Measurements from ENCODE around the gene PTGER1.
A peak's percentile ranks its signal among the peaks of the same experiment; 100 is the strongest.
"Not testable (repeated sequence)": the region's sequence is repeated elsewhere in the genome, so short reads cannot be mapped to it uniquely, and the experiment has no call there.

PTGER1 gene, protein sequence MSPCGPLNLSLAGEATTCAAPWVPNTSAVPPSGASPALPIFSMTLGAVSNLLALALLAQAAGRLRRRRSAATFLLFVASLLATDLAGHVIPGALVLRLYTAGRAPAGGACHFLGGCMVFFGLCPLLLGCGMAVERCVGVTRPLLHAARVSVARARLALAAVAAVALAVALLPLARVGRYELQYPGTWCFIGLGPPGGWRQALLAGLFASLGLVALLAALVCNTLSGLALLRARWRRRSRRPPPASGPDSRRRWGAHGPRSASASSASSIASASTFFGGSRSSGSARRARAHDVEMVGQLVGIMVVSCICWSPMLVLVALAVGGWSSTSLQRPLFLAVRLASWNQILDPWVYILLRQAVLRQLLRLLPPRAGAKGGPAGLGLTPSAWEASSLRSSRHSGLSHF

DNA sequence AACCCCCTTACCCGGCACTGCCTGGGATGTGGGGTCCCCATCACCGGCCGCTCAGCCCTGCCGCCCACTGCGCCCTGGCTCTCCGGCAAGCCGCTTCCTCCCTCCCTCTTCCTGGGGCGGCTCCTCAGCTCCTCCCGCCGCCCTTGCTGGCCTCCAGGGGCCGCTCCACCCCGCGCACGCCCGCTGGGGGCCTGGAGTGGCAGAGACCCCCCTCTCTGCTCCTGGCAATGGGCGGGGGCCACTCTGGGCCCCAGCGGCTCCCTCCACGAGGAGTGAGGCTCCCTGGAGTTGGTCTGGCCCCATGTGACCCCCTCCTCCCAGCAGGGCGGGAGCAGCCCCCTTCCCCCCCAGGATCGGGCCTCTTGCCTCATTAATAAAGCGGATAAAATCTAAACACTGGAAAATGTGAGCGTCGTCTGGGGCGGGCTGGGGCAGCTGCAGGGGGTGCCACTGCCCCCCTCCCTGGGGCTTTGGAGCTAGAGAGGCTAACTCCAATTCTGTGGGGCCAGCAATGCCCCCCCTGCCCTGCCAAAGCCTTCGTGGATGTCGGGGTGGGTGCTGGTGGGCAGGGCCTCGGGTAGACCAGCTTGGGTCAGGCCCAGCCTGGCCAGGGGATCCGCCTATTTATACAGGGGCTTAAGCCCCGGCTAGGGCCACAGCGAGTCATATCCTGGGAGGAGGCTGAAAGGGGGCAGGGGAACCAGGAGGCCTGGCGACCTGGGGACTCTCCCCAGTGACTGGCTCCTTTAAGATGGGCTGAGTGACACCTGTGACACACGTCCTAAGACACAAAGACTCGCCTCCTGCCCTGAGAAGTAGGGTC, at the start of gene PTGER1:
TSS of gene PTGER1 (minus strand) at position 104 of the 823 bp plus-strand sequence. CDS start 1,034 bp downstream, outside the sequence.
- DNase-seq, result peak; percentile 45

DNA sequence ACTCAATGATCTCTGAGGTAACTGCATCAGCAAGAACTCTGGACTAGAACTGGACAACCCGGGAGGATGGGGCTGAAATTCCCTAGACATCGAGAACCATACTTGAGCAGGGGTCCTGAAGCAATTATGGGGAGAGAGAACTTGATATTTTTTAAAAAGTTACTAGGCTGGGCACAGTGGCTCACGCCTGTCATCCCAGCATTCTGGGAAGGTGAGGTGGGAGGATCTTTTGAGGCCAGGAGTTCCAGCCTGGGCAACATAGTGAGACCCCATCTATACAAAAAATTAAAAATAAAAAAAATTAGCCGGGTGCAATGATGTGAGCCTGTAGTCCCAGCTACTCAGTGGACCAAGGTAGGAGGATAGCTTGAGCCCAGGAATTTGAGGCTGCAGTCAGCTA, 45.4 kb upstream of the PTGER1 start:
- DNase-seq, result no peak

DNA sequence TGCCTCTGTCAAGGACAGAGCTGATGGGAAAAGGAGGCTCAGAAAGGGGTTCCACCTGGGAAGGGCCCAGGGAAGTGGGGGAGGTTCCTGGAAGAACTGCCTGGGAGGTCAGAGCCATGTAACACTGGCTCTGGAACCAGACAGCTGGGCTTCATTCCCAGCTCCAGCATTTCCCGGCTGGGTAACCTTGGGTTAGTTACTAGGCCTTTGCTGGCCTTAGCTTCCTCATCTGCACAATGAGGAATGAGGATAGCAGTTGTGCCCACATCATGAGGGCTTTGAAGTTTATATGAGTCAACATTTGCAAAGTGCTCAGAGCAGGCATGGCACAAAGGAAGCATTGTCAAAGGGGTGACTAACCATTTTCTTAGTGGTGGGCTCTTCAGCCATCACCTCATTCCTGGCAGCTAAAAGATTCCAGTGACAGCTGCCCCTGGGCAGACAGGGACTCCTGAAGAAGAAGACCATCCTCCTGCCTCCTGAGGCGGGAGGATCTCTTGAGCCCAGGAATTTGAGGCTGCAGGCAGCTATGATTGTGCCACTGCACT, 44.8 kb upstream of the PTGER1 start:
- no peak for DNase-seq

DNA sequence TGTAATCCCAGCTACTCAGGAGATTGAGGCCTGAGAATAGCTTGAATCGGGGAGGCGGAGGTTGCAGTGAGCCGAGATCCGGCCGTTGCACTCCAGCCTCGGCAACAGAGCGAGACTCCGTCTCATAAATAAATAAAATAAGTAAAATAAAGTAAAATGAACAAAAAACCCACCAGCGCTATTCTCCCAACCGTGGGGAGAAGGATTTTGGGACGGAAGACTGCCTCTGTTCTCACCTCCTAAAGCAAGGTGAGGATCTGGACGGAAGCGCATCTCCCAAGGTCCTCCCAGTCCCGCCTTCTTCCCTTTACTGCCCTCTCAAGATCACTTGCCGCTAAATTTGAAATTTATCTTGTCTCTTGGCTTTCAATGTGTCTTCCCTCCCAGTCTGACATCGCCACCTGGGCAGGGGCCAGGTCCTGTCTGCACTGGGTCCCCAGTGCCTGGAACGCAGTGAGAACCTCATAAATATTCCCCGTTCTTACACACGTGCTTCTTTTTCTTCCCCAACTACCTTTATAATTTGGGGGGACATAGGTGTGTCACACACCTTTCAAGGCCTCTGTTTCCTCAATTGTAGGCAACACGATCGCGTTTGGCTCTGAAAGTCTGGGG, 44.2 kb upstream of the PTGER1 start:
- DNase-seq, result no peak

DNA sequence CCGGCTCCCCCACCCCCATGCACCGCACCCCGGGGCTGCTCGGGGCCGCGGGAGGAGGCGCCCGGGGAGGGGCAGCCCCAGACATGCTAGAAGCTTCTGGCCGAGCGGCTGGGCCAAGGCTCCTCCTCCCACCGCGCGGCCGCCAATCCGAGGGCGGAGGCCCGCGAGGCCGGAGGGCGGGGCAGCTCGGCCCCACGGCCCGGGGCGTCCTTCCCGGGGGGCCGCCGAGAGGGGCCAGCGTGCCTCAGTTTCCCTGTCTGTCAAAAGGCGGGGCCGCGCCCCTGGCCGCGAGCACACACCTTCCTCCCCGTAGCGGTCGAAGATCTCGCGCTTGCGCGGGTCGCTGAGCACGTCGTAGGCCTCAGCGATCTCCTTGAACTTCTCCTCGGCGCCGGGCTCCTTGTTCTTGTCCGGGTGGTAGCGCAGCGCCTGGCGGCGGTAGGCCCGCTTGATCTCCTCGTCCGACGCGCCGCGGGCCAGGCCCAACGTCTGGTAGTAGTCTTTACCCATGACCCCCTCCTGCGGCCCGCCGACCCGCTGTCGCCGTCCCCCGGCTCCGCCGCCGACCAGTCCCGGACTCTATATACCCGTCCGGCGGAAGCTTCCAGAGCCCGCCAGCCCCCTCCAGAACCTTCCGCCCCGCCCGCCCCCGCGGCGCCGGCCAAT, 42.8 kb upstream of the PTGER1 start, which contains the start of gene DNAJB1:
TSS of gene DNAJB1 (minus strand) at position 558 of the 666 bp plus-strand sequence. CDS start at position 510, 48 bp downstream.
- DNase-seq, result peak; percentile 84

DNA sequence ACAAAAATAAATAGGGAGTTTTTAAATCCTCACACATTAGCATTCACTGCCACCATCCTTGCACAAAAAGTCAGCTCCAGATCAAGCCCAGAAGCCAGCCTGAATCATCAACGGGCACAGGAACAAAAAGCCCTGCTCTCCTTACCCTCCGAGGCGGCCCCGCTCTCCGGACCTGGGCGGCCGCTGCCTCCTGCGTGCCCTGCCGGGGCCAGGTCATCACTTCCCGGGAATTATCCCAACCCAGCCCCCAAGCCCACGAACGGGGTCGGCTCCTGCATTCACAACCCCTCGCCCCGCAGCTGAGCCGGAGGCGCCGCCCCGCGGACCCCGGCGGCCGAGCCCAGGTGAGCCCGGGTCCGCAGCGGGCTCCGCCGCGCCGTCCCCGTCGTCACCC, 42.3 kb upstream of the PTGER1 start:
- DNase-seq, result no peak

DNA sequence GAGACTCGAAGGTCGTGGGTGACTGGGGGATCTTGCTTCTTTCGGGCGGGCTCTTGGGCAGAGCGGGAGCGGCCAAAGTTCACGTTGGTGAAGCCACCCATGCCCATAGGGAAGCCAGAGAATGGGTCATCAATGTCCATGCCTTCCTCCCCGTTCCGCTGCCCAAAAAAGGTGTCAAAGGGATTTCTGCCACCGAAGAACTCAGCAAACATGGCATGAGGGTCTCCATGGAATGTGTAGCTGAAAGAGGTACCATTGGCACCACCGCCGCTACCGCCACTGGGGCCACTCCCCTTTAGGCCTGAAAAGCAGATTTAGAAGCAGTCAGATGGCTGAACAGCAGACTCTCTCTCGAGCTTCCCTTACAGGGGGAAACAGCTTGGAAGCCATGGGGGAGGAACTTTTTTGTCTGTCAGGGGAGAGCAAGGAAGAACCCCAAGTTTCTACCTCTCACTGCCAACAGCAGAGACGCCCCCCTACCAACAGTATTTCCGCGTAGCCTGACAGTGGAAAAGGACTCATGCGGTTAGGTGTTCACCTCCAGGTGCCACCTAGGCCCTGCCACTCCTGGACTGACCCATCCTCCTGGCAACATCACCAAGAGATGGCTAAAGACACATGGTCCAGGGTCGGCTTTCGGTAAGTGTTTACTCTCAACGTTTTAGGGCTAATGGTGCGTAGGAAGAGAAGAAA, 41.7 kb upstream of the PTGER1 start:
- DNase-seq, result no peak

DNA sequence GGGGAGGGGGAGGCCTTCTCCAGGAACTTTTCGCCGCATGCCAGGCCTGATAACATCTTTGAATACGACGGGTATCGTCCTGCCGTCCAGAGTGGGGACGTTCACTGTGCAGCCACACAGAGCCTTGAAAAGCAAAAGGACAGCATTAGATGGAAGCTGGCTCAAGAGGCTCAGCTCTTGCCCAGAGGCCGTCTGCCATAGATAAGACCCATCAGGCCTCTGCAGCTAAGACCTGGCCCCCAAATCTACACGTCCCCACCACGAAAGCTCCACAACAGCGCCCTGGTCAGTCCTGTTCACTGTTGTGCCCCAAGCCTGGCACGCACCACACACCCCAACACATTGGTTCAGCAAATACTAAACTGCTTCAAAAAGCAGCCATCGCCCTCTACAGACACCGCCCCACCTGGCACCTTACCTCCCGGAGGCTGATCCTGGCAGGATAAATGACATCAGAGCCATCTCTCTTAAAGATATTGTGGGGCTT, 40.9 kb upstream of the PTGER1 start:
- DNase-seq, result no peak

DNA sequence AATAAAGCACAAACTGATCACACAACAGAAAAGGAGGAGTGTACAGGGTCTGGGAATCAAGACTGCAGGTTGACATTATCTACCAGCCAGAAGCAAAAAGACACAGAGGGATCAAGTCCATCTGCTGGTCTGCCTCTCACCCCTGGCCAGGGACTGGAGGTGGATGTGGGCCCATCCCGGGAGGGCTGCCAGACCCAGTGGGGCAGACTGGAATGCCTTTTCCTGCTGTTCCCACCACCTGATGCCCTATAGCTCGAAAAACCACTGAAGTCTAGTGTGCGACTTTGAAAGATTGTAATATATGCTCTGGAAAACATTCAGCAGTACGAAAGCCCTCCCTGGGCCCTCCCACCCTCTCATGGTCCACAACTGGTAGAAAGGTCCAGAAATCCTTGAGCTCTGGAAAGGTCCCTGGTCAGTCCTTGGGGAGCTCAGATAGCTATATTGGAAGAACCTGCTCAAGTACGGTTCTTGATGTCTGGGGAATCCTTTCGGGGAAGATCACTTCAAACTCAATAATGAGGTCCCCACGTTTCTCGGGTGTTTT, 40.4 kb upstream of the PTGER1 start:
- DNase-seq, result no peak

DNA sequence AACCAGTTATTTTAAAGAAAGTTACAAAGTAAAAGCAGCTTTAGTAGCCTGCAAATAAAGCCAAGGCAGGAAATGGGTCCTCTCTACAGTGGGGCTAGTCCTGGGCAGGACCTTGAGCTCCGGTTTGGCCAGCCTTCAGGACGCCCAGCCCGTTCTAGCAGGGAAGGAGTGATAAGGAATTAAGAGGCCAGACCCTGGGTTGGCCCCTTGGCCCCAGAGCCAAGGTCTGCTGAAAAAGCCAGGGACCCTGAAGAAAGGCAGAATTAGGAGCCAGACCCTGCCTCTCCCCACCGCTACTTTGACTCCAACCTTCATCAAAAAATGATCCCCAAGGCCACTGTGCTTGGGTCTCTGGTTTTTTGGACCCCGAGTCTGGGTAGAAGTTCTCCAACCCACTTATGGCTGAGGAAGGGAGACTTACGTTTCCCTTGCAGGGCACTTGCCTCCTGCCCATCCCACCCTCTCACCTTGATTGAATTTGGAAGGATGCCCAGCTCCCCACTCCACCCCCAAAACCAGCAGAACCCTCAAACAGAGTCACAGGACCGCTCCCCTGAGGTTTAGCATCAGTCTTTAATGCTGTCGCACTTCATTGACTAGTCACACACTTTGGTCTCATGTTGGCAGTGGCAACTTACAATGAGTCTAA, 39.2 kb upstream of the PTGER1 start:
- no peak for DNase-seq

DNA sequence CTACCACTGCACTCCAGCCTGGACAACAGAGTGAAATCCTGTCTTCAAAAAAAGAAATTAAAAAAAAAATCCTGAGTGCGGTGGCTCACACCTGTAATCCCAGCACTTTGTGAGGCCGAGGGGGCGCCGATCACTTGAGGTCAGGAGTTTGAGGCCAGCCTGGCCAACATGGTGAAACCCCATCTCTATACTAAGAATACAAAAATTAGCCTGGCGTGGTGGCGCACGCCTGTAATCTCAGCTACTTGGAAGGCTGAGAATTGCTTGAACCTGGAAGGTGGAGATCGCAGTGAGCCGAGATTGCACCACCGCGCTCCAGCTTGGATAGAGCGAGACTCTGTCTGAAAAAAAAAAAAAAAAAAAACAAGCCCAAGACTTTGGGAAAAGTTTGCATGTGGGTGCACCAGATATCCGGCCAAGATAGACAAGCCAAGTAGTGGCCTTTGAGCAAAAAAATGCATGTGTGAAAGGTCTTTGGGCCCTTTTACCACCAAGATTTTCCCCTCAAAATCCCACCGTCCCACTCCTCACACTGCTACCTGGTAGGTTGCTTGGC, 37.3 kb upstream of the PTGER1 start:
- no peak for DNase-seq

DNA sequence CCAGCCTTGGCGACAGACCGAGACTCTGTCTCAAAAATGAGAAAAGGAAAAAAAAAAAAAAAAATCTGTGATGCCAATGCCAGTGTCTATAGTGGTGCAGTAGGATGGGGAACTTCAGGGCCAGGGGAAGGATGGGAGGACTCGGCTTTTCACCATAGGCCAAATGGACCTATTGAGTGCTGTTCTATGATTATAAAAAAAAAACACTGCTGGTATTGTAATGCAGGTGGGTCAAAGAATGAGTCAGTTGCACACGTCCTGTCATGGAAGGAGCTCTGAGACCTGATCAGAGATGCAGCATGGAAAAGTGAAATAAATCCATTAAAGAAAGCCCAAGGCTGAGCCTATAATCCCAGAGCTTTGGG, 36.1 kb upstream of the PTGER1 start:
- no peak for DNase-seq

DNA sequence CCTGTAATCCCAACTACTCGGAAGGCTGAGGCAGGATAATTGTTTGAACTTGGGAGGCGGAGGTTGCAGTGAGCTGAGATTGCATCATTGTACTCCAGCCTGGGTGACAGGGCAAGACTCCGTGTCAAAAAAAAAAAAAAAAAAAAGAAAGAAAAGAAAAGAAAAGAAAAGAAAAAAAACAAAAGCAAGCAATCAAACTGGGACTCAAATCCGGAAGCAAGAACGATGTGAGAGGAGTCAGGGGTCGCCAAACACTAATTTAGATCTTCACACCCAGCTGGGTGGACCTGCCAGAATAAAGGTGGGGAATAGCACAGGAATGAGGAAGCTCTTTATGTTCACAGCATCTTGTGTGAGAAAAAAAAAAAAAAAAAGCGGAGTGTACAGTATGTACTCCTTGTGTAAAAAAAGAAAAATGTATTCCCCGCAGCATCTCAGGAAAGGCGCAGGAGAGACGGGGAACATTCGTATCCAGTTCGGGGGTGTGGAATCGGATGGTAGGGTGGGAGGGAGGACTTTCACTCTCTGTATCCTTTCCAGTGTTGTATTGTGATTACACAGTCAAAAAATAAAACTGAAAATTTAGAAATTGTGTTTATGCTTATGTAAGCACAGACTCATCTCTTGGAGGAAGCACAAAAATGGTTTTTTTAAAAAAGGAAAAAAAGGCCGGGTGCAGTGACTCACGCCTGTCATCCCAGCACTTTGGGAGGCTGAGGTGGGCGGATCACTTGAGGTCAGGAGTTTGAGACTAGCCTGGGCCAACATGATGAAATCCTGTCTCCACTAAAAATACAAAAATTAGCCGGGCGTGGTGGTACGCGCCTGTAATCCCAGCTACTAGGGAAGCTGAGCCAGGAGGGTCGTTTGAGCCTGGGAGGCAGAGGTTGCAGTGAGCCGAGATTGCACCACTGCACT, 35.4 kb upstream of the PTGER1 start:
- DNase-seq, result no peak

DNA sequence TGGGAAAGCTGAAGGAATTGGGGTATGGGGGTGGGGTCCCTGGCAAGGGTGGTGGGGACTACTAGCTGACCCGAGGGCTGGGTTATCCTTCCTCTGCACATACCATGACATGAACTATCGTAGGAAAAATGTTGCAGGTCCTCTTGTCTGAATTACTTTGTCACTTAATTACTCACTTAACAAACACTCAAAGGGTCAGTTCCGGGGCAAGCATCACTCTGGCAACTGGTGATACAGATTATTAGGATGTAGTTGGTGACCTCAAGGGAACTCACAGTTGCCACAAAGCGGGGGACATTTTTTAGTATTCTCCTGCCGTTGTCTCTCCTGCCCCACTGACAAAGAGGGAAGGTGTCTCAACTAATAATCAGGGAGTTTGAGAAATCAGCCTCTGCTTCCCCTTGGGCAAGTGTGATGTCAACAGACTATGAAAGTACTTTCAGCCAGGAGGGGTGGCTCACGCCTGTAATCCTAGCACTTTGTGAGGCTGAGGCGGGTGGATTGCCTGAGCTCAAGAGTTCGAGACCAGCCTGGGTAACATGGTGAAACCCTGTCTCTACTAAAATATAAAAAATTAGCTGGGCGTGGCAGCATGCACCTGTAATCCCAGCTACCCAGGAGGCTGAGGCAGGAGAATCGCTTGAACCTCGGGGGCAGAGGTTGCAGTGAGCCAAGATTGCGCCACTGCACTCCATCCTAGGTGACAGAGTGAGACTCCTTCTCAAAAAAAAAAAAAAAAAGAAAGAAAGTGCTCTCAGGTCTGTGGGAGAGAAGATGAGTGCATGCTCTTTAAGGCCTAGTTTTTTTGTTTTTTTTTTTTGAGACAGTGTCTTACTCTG, 32.8 kb upstream of the PTGER1 start:
- no peak for DNase-seq

DNA sequence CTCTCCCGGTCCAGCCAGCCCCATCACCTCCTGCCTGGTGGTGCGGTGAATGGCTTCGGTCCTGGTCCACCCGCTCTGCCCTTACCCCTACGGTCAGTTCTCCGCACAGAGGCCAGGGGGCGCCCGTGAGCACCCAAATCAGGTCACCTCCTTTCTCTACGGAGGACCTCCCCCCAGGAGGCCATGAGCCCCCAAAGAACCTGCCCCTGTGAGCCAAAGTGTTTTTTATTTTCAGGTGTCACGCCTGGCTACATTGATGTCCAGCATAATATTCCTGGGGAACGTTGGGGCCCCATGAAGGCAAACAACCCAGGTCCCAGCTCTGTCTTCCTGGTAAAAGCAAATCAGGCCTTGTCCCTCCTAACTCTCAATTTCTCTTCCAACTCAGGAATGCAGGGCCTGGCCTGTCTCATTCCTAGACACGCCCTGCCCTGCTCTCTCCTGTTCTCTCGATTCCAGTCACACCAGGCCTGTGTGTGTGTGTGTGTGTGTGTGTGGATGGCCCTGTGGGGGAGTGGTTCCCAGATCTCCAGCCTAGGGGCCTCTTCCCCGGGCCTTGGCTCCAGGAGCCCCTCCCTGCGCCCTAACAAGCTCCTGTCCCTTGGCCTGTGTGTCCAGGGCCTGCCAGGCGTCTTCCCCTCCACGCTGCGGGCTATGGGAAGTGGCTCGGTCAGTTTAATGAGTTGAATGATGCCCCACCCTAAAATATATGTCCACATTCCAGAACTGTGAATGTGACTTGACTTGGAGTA, 30.5 kb upstream of the PTGER1 start:
- peak; percentile 80 for DNase-seq

DNA sequence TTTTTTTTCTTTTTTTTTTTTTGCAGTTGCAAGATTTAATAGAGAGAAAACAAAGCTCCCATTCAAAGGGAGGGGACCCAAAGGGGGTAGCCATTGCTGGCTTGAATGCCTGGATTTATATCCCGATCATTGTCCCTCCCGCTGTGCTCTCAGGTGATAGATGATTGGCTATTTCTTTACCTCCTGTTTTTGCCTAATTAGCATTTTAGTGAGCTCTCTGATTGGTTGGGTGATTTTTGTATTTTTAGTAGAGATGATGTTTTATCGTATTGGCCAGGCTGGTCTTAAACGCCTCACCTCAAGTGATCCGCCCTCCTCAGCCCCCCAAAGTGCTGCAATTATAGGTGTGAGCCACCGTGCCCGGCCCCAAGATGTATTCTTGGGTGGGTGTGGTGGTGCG, 29.4 kb upstream of the PTGER1 start:
- DNase-seq, result not testable (repeated sequence)

DNA sequence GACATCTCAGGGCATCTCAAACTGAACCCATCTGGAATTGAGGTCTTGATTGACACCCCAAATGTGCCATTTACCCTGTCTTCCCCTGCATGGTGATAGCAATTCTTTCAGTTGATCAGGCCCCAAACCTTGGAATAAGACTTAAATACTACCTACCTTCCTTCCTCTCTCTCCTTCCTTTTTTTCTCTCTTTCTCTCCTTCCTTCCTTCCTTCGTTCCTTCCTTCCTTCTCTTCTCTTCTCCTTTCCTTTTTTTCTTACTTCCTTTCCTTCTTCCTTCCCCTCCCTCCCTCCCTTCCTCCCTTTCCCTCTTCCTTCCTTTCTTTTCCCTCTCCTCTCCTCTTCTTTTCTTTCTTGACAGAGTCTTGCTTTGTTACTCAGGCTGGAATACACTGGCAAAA, 28.1 kb upstream of the PTGER1 start:
- DNase-seq, result no peak

Measured in activated CD4-positive, alpha-beta T cell treated with anti-CD3 and anti-CD28 coated beads, Interleukin-10, Interleukin-2, amounts not matched to agents 100 ng/mL and 50 ng/mL, durations not matched to agents 16 hours and 8 hours (primary cell).